Fibroblast of lung (primary cell): ENCODE results near the gene TLL2.

Source experiments
- CTCF ChIP-seq, 2 donors: IDR thresholded peaks in 1 of 2; conservative IDR thresholded peaks in 1 of 2; 1 replicate in 1 of 2; 2 replicates in 1 of 2; pipeline ENCODE4 v1.5.1; 2011 to 2012; ENCODE audit warnings: low read length in 2 of 2, control low read depth in 1 of 2, inconsistent platforms in 1 of 2, low read depth in 1 of 2, mild to moderate bottlenecking in 1 of 2
- EZH2 ChIP-seq: IDR thresholded peaks from 2 replicates; pipeline ENCODE4 v1.5.1; 2012; ENCODE audit warnings: low read length, control low read depth, mild to moderate bottlenecking; ENCODE audit errors: missing control alignments

GRCh38 chr10:96453856-96454583, 59.7 kb downstream of the TLL2 start:
- no peak for TF ChIP-seq CTCF (conservative IDR thresholded peaks at IDR 0.05 in 1 of 2, IDR thresholded peaks at IDR 0.05 in 1 of 2; ENCODE audit: low read depth in 1 of 2, low read length in 2 of 2)
- no peak for TF ChIP-seq EZH2
